NCI-H526 (cell line): Measurements from ENCODE around the gene LRRC27.

Source experiments
- DNase-seq, 2 experiments: peaks; one replicate each; lab custom pipeline; 2025; lab: John Stamatoyannopoulos, UW

Gene LRRC27

DNA sequence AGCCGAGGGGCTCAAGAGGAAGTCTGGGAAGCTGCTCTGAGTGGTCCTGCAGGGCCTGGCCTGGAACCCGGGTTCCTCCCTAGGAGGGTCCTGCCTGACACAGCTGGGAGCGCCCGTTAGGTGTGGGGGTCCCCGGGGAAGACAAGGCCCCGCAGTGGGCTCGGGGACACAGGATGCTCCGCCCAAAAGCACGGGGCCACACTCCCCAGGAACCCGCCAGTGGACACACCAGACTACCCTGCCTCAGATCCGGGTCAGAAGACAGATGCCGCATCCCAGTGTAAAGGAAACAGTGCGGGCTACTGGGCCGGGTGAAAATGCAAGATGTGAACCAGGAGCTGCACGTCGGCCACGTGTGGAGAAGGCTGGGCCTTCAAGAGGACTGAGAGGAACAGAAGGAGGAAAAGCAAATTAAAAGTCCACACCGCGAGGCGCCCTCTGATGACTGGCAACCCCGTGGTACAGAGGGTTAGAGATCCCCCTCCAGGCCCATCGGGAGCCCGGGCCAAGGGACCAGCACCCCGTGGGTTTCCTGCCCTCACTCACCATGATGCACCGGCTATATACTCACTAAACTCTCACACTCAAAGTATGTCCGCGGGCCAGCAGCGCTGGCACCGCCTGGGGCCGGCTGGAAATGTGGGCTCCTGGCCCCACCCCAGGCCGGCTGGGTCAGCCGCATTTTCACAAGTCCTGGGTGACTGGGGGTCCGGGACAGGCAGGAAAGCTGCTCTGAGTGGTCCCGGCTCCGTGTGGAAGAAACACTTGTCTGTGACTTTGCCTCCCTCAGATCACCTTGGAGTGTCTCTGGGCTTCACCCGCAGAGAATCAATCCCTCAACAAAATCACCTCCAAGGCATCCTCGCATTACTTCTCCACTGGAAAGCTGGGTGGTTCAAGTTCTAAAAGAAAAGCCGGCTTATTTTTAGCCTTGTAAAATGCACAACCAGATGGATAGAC, 30.3 kb upstream of the LRRC27 start:
- DNase-seq = no peak

DNA sequence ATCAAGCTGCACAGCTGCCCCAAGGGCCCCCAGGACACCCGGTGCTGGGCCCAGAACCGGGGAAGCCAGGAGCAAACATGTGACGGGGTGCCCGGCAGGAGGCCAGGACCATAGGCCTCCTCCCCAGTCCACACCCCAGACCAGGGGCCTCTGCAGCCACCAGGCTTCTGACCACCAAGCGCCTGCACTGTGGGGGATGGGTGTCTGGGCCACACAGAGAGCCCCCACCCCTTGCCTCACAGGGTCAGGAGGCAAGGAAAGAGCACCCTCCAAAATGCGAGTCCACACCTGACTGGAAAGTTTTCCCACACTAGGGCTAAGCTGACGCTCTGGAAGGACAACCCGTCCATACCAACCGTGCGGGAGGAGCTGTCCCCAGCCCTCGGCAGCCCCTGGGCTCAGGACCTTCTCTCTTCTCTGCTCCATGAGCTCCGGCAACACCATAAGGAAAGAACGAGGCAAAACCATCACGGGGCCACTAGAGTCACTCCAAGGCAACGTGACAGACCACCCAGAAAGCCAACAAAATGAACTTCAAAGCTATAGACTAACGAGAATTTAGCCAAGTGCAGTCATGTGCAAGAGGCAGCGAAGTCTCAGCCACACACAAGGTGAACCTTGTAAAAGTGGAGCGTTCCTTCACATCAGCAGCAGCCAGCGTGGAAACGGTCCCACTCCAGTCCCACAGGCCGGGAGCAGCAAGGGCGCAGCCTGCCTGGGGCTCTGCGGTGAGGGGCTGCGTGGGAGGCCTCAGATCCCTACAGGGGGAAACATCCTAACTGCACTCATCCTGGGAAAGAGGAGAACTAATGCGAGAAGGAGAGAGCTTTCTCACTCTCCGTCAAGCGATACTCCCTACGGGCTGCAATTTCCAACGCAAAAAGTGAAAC, 29.3 kb upstream of the LRRC27 start:
- DNase-seq = no peak

DNA sequence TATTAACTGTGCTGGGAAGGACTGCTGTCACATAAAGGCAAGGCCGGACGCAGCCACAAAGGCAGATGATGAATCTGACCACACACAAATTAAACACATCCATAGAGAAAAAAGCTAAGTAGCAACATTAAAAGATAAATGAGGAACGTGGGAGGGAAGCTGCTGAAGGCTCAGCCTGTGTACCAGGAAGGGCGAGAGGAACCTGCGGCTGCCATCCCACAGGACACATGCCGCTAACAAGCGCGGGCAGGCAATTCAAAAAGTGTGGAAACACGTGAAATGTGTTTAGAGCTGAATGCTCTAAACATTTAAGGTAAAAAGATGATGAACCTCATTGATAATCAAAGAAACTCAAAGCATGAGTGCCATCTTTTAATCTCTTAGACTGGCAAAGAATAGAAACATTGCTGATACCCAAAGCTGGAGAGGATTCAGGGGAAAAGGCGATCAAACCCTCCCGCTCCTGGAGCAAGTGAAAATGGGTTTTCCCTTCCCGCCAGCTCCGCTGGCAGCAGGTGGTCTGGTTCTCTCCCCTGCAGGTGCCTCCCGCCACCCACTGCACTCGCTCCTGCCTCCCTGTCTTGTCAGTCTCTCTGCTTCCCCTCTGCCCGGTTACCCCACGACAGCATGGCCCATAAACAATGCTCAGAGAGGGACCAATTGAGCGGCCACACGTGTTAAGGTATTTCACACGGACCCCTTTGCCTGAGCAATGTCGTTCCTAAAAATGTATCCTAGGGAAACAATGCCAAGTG, 28.5 kb upstream of the LRRC27 start:
- no peak for DNase-seq

DNA sequence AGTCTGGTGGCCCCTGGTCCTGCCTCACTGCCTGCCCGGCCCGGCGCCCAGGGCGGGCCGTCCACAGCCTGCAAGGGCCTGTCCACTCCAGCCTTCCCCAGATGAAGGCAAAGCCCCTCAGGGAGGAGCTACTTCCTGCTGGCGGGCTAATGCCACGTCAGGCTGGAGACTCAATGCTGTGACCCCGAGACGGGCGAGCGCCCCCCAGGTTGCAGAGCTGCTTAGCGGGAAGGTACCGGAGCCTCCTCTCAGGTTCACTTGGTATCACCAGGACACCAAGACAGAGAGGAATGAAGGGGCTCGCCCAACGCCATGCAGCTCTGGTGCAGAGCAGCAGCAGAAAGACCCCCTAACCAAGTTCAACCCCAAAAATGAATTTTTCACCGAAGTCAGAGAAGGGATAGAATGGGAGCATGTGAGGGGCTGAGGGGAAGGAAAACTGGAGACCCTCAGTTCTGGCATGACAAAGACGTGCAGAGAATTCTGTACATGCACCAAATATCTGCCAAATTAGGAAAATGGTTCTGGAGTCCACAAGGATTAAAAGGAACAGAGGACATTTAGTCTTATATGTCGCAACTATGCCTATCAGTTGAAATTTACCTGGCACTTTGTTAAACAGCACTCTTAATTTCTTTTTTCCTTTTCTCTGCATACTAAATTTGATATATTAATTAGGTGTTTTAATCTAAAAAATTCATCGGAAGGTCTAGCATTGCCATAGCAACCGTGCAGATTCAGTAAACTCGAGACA, 27.1 kb upstream of the LRRC27 start:
- DNase-seq = no peak

DNA sequence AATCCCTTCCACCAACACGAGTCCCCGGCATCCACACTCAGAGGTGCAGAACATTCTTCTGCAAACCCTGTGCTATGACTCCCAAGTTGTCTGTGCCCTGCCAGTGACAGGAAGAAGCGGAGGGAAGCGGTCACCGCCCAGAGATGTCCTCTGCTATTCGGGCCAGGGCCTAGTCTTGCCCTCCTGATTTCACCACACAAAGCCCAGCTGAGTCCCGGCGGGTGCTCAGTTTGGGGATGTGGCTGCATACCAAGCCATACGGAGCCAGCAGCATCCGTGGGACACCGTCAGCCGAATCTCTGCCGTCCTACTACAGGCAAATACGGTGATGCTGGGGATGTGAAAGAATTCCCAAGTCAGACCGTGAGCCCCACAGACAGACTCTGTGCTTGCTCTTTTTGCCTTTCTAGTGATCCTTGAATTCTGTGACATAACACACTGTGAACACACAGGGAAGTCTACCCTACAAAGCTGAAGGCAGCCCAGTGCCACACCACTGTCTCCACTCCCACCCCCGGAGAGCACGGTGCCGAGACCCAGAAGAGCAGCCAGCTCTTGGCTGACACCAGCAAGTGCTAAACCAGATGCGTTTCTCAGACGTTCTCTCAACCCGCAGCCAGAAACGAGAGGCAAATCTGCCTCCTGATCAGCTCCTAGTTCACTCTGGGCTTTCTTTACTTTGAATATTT, 26.2 kb upstream of the LRRC27 start:
- no peak for DNase-seq

DNA sequence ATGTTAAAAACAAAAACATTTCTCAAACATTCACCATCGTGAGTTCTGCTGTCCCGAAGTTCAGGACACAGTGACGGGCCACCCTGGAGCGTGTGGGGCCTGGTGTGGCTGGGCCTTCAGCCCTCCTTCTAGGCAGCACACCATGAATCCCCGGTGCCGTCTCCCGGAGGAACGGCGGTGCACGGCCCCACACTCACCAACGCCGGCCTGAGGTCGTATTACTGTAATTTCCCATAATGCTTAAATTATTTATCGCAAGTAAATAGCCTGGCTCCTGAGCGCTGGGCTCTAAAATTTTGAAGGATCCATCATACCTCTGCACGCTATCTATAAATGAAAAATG, 25.7 kb upstream of the LRRC27 start:
- DNase-seq = no peak

DNA sequence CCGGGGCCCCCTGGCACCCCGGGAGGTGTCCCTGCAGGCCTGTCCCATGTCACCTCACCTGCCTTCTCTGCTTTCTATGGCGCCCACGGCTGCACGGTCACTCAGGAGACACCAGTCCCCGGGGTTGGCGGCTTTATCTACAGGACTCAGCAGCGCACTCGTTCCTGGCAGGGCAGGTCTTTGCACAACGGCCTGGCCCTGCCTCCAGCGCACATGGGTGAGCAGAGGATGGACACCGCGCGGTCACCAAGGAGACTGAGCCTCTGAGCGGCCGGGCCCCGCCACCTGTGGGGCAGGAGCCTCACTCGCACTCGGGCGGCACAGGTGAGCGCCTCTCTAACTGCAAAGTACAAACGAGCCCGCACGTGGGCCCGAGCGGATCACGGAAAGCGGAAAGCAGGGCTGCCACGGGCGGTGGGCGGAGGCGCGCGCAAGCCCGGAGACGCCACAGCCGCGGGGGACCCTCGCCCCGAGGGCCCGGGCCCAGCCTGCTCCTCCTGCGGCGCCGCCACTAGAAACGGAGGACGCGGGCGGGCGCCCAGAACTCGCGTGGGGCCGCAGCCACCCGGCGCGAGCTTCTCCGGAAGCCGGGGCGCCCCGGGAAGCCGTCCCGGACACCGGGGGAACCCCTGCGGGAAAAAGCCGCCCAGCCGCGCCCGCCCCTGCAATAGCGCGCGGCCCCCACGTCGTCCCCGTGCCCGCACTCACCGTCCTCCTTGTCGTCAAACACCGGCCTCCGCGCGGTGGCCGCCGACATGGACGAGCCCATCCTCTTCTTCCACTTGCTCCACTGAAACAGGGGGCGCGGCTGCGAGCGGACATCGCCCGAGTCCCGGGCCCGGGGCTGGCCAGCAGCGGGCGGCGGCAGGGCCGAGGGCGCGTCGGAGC, 24.9 kb upstream of the LRRC27 start:
- DNase-seq = peak; percentile 35 to 86

DNA sequence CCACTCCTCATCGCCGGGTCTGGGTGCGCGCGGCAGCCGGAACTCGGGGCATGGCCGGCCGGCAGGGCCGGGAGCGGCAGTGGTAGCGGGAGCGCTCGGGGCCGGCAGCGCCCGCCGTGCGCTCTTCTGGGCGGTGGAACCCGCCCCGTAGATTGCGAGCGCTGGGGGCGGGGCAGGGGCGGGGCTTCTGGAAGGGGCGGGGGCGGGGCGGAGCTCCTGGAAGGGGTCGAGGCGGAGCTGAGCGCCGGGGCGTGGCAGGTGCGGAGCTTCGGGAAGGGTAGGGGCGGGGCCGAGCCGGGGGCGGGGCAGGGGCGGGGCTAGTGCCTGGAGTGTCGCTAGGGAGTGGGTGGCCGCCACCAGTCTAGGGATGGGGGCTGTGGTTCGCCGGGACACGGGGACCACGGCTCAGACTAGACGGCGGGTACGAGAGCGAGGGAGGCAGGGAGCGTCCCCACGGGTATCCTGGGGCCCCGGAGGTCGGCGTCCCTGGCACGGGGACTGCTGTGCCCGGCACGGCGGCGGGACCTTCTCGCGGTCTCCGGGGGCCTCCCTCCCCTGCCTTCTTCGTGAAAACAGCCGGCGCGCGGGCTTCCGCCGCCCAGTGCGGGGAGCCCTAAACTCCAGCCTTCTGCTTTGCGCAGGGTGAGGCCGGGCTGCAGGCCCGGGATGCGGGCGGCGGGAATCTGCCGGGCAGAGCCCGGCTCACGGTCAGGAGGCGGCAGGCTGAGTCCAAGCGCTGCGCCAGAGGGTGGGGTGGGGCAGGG, 24.0 kb upstream of the LRRC27 start, which contains the start of gene STK32C:
TSS of gene STK32C (minus strand) at position 128 of the 764 bp plus-strand sequence. CDS start at position 11, 117 bp downstream.
- DNase-seq = peak; percentile 24 to 90

DNA sequence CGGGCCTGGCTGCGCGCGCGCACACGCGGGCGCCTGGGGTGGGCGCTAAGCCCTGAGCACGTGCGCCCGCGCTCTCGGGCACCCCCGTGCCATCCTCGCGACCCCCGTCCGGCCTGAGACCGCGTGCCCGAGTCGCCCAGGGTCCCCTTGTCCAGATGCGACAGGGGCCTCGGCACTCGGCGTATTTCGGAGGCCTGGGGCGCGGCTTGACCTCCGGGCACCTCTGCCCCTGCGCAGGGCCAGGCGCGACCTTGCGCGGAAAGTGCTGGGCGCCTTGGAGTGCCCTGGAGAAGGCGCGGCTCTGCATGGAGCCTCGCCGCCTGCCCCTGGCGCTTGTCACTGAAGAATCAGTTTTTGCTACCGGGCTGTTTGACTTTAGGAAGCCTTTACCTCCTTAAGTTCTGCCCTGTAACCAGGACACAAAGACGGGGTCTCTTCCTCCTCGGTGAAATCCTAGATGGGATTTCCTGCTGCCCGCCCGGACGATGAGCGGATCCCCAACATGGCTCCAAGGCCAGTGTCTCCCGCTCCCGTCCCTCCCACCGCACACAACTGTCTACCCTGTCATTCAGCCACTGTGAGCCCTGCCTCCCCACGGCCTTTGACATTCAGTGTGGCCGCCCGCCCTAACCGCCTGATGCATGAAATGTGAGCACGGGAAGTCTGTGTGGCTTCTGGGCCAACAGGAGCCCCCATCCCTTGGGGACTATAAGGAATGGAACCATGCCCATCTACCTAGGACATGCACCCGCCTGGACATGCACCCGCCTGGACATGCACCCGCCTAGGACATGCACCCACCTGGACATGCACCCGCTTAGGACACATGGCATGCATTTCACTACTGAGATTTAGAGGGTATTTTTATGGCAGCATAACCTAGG, 23.2 kb upstream of the LRRC27 start:
- DNase-seq = no peak

DNA sequence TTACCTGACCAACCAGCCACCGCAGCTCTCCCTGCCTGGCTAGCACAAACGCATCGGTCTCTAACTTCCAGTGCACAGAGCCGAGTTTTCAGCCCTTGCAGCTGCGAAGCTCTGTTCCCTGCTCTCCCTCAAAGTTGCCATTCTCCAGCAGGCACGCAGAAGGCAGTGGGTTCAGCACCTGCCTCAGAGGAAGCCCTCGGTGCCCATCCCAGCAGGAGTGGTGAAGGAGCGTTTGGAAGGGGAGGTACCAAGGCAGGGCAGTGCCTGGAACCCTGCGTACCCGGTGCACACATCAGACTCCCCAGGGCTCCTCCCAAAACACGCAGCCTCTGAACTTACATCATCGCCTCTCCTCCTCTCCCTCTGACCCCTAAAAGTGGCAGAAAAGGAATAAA, 22.5 kb upstream of the LRRC27 start:
- DNase-seq = no peak

DNA sequence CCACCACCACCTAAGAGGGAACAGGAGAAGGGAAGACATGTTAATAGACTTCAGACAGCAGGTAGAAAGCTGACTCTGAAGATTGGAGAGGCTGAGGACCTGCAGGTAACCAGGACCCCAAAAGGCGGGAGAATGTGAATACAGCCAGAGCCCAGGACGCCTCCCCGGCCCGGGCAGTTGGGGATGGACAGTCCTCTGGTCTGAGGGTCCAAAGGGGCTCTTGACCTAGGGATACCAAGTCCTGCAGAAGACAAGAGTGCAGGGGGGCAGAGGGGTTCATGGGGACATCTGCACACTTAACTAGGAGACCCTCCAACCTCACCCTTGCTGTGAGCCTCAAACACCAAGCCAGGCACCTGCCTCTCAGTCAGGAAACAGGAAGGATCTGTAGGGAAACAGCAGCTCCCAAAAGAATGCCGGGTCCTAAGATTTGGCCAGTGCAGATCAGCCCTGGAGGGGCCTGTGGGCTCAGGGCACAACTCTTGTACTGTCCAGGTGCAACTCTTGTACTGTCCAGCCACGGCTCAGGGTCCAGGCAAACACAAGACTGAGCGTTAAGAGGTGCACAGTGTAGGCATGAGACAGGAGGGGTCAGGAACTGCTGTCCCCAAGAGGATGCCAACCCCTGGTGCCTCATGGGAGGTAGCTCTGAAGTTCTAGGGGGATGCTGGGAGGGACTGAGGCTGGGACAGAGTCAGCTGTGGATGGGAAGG, 22.0 kb upstream of the LRRC27 start:
- DNase-seq = no peak

DNA sequence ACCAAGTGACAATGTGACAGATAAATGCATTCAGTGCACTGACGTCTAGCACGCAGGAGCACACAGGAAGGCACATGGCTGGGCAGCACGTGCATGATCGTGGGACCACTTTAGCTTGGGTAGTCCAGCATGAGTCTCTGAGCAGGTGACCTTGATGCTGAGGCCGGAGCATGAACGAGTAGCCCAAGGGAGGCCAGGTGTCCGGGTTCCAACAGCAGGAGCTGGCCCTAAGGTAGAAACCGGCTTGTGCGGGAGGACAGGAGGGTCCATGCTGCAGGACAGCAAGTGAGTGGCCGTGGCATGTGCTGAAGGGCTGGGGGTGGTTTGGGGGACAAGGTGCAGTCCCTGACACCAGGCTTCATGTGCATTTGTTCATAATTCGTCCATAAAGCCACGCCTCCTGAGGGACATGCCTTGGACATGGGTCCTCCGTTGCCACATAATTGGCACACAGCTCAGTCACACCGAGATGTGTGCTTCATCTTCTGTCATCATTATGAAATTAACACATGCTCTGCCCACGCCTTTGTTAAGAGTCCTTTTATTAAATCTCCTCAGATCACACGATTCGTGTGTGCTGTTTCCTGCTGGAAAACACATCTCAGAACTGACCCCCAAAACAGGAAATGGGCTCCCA, 21.2 kb upstream of the LRRC27 start:
- no peak for DNase-seq

DNA sequence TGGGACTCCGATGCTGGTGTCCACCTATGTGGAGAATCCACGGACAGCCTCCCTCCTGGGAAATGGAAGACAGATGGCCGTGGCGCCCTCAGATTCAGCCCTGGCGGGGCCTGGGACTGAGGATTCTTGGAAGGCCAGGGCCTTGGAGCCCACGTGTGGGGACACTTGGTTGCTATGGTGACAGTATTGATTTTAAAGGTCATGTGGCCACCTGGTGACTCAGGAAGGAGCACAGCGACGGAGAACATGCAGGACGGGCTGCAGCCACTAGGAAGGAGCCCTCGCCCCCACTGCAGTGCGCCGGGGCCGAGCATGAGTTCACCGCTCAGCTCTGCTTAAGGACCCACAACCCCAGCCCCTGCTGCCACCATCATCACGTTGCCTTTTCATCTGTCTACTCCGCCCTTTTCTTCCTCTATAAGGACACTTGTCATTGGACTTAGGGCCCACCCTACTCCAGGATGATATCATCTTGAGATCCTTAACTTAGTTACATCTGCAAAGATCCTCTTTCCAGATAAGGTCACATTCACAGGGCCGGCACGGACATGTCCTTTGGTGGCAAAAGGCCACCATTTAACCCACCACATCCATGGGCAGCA, 20.6 kb upstream of the LRRC27 start:
- DNase-seq = no peak

DNA sequence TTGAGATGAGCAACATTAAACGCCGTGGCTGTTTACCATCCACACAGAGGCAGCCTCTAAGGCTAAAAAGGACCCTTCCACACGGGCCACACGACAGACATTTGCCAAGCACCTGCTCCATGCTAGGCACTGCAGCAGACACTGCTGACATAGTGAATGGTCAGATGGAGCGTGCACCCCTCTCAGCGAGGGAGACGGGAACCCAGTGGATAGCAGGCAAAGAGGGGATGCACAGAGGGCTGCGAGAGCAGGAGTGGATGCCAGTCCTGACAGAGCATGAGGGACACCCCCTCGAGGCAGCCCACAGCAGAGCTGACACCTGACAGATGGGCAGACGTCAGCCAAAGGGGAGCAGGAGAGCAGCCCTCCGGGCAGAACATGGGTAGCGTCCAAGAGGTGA, 18.7 kb upstream of the LRRC27 start:
- DNase-seq = no peak

DNA sequence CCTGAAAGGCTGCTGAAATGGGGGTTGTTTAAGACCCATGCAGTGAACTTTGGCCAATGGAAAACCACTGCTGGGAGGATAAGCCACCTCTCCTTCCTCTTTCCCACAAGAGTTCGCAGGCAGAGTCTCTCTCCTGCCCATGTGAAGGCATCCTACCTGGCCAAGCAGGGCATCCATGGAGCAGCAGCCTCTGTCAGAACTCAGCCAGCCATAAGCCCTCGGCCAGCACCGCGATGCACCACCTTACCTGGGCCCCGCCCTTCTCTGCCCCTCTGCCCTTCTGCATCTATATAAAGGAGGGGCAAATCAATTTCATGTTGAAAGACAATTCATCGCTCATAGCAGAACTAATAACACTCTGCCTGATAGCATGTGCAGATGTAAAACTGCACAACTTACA, 18.1 kb upstream of the LRRC27 start:
- DNase-seq = no peak

DNA sequence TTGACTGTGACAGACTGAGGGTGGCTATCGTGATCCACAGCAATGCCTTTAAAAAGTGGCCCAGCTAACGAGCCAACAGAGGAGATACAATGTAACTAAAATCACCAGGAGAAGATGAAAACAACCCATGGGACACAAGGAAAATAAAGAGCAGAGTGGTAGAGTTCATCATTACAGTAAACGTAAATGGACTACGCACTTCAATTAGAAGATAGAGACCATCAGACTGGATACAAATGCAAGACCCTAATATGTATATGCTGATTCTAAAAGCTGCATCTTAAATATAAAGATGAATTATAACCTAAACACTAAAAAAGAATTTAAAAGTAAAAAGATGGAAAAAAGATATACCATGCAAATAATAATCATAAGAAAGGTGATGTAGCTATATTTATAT, 17.7 kb upstream of the LRRC27 start:
- DNase-seq = no peak
